Smooth muscle cell (in vitro differentiated cells): Measurements from ENCODE around the gene CAMTA1. TPM values are rescaled to one million over a fixed set of nuclear protein-coding genes. Genes with fewer than 3 reads are reported as not detected.

Source experiments
- DNase-seq: peaks from one replicate; lab custom pipeline; 2025; ENCODE audit not compliant: unreplicated experiment; lab: John Stamatoyannopoulos, UW
- H2AFZ ChIP-seq: fragments of 200-600 bp; sonication (generic); 2 replicates; pipeline ENCODE4 v1.6.0; 2016; ENCODE audit warnings: antibody characterized with exemption, low read depth, mild to moderate bottlenecking
- H3F3A ChIP-seq: fragments of 200-600 bp; sonication (generic); 2 replicates; pipeline ENCODE4 v1.6.0; 2017; ENCODE audit warnings: antibody characterized with exemption, low read depth
- H3K27ac ChIP-seq: fragments of 200-600 bp; sonication (generic); 2 replicates; pipeline ENCODE4 v1.5.1; 2016; ENCODE audit warnings: low read depth, mild to moderate bottlenecking
- H3K27me3 ChIP-seq: fragments of 200-600 bp; sonication (generic); 2 replicates; pipeline ENCODE4 v1.6.1; 2016; ENCODE audit warnings: low read depth, mild to moderate bottlenecking
- H3K36me3 ChIP-seq: fragments of 200-600 bp; sonication (generic); 2 replicates; pipeline ENCODE4 v1.5.1; 2016; ENCODE audit warnings: low read depth
- H3K4me1 ChIP-seq: fragments of 200-600 bp; sonication (generic); 2 replicates; pipeline ENCODE4 v1.5.1; 2016; ENCODE audit warnings: low read depth
- H3K4me2 ChIP-seq: fragments of 200-600 bp; sonication (generic); 2 replicates; pipeline ENCODE4 v1.6.0; 2016; ENCODE audit warnings: mild to moderate bottlenecking
- H3K4me3 ChIP-seq: fragments of 200-600 bp; sonication (generic); 2 replicates; pipeline ENCODE4 v1.5.1; 2016; ENCODE audit warnings: mild to moderate bottlenecking
- H3K79me2 ChIP-seq: fragments of 200-600 bp; sonication (generic); 2 replicates; pipeline ENCODE4 v1.6.0; 2016; ENCODE audit warnings: low read depth, mild to moderate bottlenecking
- H3K9ac ChIP-seq: fragments of 200-600 bp; sonication (generic); 2 replicates; pipeline ENCODE4 v1.6.0; 2016; ENCODE audit warnings: low read depth
- H3K9me3 ChIP-seq: fragments of 200-600 bp; sonication (generic); replicated peaks from 2 replicates; pipeline ENCODE4 v1.5.1; 2016; ENCODE audit warnings: low read depth
- H4K20me1 ChIP-seq: fragments of 200-600 bp; sonication (generic); 2 replicates; pipeline ENCODE4 v1.6.0; 2016; ENCODE audit warnings: low read depth
- WGBS: methylation state at CpG from one replicate; pipeline ENCODE4 v1.1.7; 2016; ENCODE audit warnings: low lambda C conversion rate; 5-methylcytosine and 5-hydroxymethylcytosine counted together
- polyA plus RNA-seq: library from polyadenylated mRNA; unstranded; fragments of >200 nt; fragmentation: Nextera tagmentation; extraction: Ambion mirVana; gene quantifications from 2 replicates; pipeline ENCODE4 v1.2.1, GENCODE V29; 2016
- total RNA-seq: library from RNA; depleted of rRNA; stranded (reverse); fragments of >200 nt; gene quantifications from 2 replicates; pipeline ENCODE4 v1.2.3, GENCODE V29; 2014
- TF ChIP-seq, protein P1 (sequence below): fragments of 200-600 bp; sonication (generic); IDR thresholded peaks from 2 replicates; pipeline ENCODE4 v1.5.1; 2017; ENCODE audit warnings: borderline replicate concordance, mild to moderate bottlenecking, antibody characterized with exemption; ENCODE audit not compliant: insufficient read depth, poor library complexity, severe bottlenecking

Gene CAMTA1
- total and polyA plus RNA-seq, 2 experiments from 2014 or later = 139 to 145 TPM

GRCh38 chr1:6801199-6801598, 15.9 kb downstream of the CAMTA1 start:
- DNase-seq = no peak
- H3K27me3 ChIP-seq = no peaks in the 10 kb centered on the region
- H3K79me2 ChIP-seq = peaks cover 95% of the 10 kb centered on the region
- H3K4me1 ChIP-seq = no peaks in the 10 kb centered on the region
- TF ChIP-seq, protein P1, sequence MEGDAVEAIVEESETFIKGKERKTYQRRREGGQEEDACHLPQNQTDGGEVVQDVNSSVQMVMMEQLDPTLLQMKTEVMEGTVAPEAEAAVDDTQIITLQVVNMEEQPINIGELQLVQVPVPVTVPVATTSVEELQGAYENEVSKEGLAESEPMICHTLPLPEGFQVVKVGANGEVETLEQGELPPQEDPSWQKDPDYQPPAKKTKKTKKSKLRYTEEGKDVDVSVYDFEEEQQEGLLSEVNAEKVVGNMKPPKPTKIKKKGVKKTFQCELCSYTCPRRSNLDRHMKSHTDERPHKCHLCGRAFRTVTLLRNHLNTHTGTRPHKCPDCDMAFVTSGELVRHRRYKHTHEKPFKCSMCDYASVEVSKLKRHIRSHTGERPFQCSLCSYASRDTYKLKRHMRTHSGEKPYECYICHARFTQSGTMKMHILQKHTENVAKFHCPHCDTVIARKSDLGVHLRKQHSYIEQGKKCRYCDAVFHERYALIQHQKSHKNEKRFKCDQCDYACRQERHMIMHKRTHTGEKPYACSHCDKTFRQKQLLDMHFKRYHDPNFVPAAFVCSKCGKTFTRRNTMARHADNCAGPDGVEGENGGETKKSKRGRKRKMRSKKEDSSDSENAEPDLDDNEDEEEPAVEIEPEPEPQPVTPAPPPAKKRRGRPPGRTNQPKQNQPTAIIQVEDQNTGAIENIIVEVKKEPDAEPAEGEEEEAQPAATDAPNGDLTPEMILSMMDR = no peak
- peak overlapping the region; percentile 63 for H3K27ac ChIP-seq
- H3K4me2 ChIP-seq = peak overlapping the region; percentile 9
- peaks cover 87% of the 10 kb centered on the region for H4K20me1 ChIP-seq
- H3F3A ChIP-seq = no peaks in the 10 kb centered on the region
- no peaks in the 10 kb centered on the region for H3K36me3 ChIP-seq
- WGBS = 77% methylated on average over 2 of the region's 2 CpGs
- H3K9ac ChIP-seq = no peak overlapping the region
- H2AFZ ChIP-seq = no peak overlapping the region
- H3K4me3 ChIP-seq = no peak overlapping the region
- H3K9me3 ChIP-seq = no peaks in the 10 kb centered on the region

- no peak overlapping the region for H2AFZ ChIP-seq
- H3K27ac ChIP-seq = peak overlapping the region; percentile 63
- no peaks in the 10 kb centered on the region for H3K27me3 ChIP-seq
- H3K4me3 ChIP-seq = no peak overlapping the region
- no peak overlapping the region for H3K9ac ChIP-seq
- DNase-seq = no peak
- H3K4me1 ChIP-seq = no peaks in the 10 kb centered on the region
- peaks cover 97% of the 10 kb centered on the region for H3K79me2 ChIP-seq
- WGBS = 90% methylated on average over 3 of the region's 3 CpGs
- no peaks in the 10 kb centered on the region for H3K9me3 ChIP-seq
- TF ChIP-seq, protein P1 = no peak
- peaks cover 87% of the 10 kb centered on the region for H4K20me1 ChIP-seq
- H3K4me2 ChIP-seq = no peak overlapping the region
- H3F3A ChIP-seq = no peaks in the 10 kb centered on the region
- no peaks in the 10 kb centered on the region for H3K36me3 ChIP-seq
Observed at GRCh38 chr1:6801966-6802365, 16.7 kb downstream of the CAMTA1 start.

GRCh38 chr1:6802454-6802853, 17.2 kb downstream of the CAMTA1 start:
- no peak overlapping the region for H3K4me2 ChIP-seq
- peaks cover 97% of the 10 kb centered on the region for H3K79me2 ChIP-seq
- H2AFZ ChIP-seq = no peak overlapping the region
- H3K27ac ChIP-seq = no peak overlapping the region
- H4K20me1 ChIP-seq = peaks cover 89% of the 10 kb centered on the region
- H3K9me3 ChIP-seq = no peaks in the 10 kb centered on the region
- H3K4me1 ChIP-seq = no peaks in the 10 kb centered on the region
- H3K9ac ChIP-seq = no peak overlapping the region
- WGBS = 95% methylated on average over 2 of the region's 2 CpGs
- H3F3A ChIP-seq = no peaks in the 10 kb centered on the region
- H3K4me3 ChIP-seq = no peak overlapping the region
- TF ChIP-seq, protein P1 = no peak
- no peaks in the 10 kb centered on the region for H3K27me3 ChIP-seq
- no peak for DNase-seq
- H3K36me3 ChIP-seq = no peaks in the 10 kb centered on the region

- peaks cover 97% of the 10 kb centered on the region for H3K79me2 ChIP-seq
- no peak overlapping the region for H3K4me3 ChIP-seq
- 87% methylated on average over 8 of the region's 8 CpGs for WGBS
- H3K4me1 ChIP-seq = no peaks in the 10 kb centered on the region
- no peaks in the 10 kb centered on the region for H3K9me3 ChIP-seq
- H3K27me3 ChIP-seq = no peaks in the 10 kb centered on the region
- no peak overlapping the region for H3K9ac ChIP-seq
- TF ChIP-seq, protein P1 = no peak
- DNase-seq = no peak
- no peak overlapping the region for H3K27ac ChIP-seq
- peaks cover 92% of the 10 kb centered on the region for H4K20me1 ChIP-seq
- no peak overlapping the region for H3K4me2 ChIP-seq
- H3K36me3 ChIP-seq = no peaks in the 10 kb centered on the region
- no peaks in the 10 kb centered on the region for H3F3A ChIP-seq
- H2AFZ ChIP-seq = no peak overlapping the region
Observed at GRCh38 chr1:6802893-6803292, 17.6 kb downstream of the CAMTA1 start.
